C4-2B (cell line): ENCODE measurements around the gene LRRIQ3.

ENCODE experiments used
- CTCF ChIP-seq: fragments of 450-650 bp; conservative IDR thresholded peaks from 2 replicates; pipeline ENCODE4 v1.5.1; 2017; ENCODE audit warnings: mild to moderate bottlenecking
- ZFX ChIP-seq: fragments of 450-650 bp; IDR thresholded peaks from 2 replicates; pipeline ENCODE4 v1.6.1; 2017

GRCh38 chr1:74223453-74223852 lies 25.5 kb upstream of the LRRIQ3 start:
- TF ChIP-seq CTCF, result no peak
- TF ChIP-seq ZFX, result no peak
